T-helper 22 cell (primary cell): ENCODE data around the gene ACADVL.

ENCODE experiments used
- DNase-seq: peaks from one replicate; pipeline ENCODE4 v3.0.0-alpha.2; 2020; ENCODE audit warnings: low read depth

The ACADVL gene

DNA sequence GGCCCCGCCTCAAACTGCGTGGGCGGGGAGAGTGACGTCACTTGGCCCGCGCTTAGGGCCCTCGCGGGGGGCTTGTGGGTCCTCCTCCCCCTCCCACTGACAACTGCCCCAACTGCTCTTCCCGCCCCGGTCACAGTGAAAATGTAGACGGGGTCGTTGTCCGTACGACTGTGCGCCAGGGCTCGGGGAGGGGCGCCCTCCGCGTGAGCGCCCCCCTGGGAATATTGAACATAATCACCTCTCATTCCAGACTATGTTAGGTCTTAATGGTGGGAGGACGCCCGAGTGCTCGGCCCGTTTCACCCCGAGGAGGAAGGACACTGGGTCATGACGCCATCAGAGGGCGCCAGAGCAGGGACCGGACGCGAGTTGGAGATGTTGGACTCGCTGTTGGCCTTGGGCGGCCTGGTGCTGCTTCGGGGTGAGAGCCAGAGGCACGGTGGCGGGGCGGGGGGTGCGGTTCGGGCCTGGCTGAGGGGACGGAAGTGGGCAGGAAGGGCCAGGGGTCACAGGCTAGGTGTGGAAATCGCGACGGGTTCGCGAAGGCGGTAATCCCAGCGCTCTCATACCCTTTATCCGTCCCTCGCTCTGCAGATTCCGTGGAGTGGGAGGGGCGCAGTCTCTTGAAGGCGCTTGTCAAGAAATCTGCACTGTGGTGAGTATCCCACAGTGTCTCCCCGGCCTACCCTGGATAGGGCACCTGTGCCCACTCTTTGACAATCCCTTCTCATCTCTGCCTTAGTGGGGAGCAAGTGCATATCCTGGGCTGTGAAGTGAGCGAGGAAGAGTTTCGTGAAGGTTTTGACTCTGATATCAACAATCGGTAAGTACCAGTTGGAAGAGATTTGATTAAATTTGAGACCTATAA lies 32.7 kb downstream of the ACADVL start, which contains the start of gene ELP5:
Gene ELP5 (plus strand): TSS at position 40 of the 868 bp plus-strand sequence. CDS start 336 bp downstream, at position 376.
- peak; percentile 77 for DNase-seq

DNA sequence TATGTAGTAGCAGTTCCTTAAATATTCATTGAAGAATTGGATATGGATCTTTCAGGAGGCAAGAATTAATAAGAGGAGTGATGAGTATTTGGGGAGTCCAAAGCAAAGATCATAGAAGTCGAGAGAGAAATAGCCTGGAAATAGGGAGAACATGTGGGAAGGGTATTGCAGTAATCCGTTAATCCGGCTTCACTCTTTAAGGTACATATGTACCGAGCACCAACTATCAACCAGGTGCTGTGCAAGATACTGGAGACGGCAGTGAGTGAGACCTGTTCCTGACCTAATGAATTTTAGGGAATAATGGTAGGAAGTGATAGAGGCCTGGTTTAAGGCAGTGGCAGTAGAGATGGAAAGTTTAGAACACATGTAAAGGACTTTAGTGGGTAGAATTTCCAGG lies 33.3 kb downstream of the ACADVL start:
- no peak for DNase-seq

DNA sequence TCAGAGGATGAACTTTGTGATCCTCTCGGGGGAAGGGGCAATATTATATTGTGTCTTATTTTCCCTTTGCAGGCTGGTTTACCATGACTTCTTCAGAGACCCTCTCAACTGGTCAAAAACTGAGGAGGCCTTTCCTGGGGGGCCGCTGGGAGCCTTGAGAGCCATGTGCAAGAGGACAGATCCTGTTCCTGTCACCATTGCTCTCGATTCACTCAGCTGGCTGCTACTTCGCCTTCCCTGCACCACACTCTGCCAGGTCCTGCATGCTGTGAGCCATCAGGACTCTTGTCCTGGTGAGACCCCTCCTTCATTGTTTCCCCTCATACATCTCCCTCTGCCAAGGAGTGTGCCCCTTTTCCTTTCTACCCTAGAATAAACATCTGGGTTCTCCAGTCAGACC lies 34.8 kb downstream of the ACADVL start:
- no peak for DNase-seq

DNA sequence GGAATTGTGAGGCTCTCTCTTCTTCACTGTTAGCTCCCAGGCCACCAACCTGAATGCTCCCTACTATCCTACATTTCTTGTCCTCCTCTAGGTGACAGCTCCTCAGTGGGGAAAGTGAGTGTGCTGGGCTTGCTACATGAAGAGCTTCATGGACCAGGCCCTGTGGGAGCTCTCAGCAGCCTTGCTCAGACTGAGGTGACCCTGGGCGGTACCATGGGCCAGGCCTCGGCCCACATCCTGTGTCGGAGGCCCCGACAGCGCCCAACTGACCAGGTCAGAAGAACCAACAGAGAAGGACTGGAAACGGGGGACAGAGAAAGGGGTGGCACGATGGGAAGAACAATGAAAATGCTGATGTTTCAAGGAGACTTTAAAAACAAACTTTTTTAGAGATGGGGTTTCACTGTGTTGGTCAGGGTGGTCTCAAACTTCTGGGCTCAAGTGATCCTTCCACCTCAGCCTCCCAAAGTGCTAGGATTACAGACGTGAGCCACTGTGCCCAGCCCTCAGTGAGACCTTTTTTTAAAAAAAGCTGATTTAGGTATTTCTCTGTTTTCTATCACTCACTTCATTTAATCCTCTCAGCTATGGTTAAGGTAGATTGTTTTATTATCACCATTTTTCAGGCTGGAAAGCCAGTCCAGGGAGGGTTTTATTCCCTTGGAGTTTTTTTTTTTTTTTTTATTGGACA lies 37.2 kb downstream of the ACADVL start:
- no peak for DNase-seq

DNA sequence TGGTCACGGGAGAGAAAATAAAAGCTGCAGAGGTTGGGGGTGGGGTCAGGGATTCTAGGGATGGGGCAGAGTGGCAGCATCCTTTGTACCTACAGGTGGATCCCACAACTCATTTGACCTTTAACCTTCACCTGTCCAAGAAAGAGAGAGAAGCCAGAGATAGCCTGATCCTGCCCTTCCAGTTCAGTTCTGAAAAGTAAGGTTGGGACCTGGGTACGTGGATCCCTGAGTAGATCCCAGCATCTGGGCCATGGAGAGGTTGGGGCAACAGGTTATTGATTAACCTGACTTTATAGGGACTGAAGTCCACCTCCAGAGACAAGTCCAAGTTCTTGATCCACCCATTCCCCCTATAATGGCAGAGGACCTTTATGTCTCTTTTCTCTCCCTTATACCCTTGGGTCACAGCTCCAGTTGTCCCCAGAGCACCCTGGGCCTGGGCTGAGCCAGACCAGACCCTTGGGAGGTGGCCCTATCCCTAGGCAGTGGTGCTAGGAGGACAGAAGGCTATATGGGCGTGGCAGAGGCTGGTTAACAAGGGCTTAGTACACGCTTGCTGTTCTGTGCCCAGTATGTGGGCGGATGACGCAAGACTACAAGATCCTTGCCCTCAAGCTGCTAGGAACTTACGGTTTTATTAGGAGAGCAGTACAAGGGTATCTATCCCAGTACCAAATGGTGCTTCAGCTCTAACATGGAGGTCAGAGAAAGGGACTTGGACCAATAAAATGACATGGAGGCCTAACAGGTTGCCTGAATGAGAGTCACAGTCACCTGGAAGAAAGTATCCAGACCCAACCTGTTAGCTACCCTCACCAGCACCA lies 39.2 kb downstream of the ACADVL start:
- DNase-seq, result no peak

DNA sequence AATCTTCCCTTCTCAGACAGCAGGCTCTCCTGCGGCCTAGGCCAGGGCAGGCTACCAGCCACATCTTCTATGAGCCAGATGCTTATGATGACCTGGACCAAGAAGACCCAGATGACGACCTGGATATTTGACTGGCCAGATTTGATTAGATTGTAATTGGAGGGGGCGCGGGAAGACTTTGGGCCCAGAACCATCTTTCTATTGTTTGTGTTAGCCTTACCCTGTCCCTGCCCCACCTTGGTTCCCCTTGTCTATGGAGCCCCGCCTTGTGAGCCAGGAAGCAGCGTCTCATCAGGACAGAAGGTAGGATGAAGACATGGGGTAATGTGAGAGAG lies 39.8 kb downstream of the ACADVL start:
- no peak for DNase-seq

DNA sequence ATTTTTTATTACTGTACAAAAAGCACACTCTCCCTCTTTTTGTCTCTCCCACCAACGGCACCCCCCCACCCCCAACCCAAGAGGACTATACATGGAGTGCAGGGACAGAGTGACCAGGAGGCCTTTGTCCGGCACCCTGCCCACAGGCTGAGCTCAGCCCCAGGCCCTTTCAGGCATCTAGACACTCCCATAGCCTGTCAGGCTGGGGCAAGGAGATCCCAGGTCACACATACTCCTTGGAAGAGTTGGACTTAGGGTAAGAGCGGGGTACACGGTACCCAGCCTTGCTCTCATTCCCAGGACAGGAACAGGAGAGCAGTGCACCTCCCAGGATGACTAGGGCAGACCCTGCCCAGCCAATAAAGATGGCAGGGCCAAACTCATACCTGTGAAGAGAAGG lies 40.4 kb downstream of the ACADVL start:
- DNase-seq, result no peak

DNA sequence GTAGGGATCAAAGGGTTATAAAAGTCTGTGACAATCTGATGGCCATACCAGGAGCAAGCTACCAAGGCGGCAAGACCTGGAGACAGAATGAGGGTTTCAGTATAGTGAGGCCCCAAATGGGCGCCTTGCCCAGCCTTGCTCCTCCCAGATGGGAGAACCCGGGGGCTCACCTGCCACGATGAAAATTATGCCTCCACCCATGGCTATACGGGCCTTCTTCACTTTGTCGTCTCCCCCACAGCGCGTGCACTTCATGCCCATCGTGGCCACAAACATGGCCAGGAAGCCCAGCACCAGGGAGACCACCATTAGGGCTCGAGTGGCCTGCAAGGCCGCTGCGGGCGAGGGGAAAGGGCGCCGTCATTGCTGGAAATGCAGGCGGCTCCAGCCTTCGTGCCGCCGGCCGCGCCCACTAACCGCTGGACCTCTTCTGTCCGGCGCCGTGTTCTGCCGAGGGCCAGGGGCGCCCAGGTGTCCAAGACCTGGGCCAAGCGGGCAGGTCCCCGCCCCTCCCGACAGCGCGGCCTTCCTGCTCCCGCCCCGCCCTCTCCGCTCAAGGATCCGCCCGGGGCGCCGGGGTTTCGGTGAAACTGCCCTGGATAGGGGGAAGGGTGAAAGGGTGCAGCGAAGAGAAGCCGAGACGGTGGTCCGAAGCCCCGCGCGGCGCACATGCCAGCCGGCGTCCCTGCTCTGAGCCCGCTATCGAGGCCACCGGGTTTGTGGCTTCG lies 41.1 kb downstream of the ACADVL start:
- no peak for DNase-seq

DNA sequence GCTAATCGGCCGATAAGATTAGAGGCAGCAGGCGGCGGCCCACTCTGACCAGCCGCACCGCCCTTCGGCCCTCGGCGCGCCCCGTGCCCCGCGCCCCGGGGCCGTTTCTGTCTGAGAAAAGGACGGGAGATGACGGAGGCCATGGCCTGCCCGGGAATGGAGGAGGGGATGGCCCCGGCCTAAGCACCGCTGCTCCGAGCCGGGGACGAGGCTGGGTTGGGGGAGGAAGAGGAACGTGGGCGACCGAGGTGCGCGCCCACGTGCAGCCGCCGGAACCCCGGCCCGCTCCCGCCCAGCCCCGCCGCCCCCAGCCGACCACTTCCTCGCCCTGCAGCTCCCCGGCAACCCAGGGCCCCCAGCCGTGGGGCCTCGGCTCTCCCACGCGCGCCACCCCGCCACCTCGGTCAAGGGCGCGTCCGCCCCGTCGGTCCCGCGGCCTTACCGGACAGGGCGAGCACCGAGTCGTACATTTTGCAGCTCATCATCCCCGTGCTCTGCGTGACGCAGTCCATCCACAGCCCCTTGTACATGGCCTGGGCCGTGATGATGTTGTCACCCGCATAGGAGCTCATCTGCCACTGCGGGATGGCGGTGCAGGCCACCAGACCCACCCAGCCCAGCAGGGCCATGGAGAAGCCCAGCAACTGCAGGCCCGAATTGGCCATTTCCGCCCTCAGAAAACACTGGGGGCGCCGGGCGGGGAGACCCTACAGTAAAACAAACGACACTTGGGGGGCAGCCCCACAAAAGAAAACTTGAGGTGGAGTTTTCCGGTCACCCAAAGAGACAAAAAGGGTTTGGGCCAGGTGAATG lies 41.8 kb downstream of the ACADVL start:
- no peak for DNase-seq

DNA sequence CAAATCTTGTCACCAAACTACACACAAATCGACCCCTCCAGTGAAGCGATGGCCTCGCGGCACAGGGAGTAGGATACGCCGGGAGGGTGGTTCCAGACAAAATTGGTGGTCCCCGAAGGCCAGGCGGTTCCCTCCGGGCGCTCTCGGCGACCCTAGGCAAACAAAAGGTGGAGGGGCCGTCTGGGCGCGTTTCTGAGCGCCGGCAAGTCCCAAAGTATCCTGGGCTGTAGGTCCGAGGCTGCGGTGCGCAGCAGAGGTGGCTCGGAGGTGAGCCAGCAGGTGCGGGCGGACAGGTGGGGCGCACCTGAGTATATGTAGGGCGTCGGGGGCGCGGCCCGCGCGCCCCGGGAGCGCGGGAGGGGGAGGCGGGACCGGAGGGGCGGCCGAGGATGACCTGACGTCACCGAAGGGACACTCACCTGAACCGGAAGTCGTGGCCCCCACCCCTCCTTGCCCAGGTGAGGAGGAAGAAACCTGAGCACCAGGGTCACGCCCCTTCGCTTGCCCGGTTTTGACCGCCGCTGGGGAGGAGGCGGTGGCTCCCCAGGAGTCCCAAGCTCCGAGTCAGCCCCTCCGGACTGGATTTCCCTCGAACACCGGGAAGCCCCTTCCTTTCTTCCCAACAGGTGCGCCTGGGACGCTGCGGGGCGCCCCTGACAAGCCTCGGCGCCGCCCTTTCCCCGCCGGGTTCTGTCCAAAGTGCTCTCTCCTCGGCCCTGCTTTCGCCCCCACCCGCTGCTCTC lies 42.6 kb downstream of the ACADVL start, which contains the start of gene CLDN7:
Gene CLDN7 (minus strand): TSS at position 287 of the 743 bp plus-strand sequence. CDS start 435 bp downstream, outside the sequence.
- DNase-seq, result no peak

DNA sequence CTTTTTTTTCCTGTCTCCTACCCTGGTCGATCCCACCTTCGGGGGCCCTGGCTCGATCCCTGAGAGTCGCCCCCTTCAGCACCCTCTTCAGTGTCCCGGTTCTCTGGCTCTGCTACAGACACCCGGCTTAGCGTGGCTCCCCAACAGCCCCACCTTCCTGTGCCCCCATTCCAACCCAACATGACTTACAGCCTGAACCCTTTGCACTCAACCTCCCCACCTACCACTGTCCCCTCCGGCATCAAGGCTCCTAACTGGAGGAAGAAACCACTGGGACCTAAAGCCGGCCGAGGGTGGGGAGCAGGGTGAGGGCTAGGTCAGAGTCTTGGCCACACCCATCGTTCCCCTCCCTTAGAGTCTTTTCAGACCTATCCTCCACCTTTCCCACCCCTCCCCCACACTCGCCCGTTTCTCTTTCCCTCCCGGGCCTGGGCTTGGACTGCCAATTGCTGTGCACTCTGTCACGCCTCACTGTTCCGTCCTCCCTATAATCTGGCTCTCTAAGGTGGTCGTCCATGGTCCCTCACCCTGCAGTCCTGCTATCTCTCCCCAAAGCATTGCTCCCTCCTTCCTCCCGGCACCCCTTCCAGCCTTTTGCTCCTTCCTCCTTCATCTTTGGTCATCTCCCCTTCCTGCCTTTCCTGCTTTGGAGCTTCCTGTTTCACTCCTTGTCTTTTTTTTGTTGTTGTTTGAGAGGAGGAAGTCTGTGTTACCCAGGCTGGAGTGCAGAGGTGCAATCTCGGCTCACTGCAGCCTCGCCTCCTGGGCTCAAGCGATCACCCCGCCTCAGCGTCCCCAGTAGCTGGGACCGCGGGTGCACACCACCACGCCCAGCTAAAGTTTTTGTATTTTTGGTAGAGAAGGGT lies 43.4 kb downstream of the ACADVL start:
- DNase-seq, result no peak

DNA sequence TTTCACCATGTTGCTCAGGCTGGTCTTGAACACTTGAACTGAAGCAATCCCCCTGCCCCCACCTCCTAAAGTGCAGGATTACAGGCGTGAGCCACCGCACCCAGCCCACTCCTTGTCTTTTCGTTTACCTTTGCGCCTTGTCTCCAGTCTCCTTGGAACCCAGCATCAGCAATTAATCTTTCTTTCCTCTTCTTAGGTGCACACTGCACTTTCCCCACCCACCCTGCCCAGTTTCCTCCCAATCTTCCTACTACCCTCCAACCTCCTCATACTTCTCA lies 44.0 kb downstream of the ACADVL start:
- DNase-seq, result no peak

DNA sequence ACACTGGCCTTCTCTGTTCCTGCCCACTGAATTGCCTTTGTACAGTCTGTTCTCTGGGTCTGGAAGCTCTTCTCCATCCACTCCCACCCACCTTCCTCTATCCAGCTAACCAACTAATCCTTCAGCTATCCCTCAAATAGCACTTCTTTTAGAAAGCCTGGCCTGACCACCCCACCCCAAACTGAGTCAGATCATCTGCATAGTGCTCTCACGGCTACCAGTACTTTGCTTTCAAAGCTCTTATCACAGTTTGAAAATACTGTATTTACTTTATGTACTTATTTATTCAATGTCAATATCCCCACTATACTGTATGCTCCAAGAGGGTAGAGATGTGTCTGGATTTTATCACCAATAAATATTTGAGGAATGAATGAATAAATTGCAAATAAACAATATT lies 47.0 kb downstream of the ACADVL start:
- DNase-seq, result no peak
